Iris pigment epithelial cell (primary cell): ENCODE results near the gene DNAH3.
"Not testable (repeated sequence)": the region's sequence is repeated elsewhere in the genome, so short reads cannot be mapped to it uniquely, and the experiment has no call there.

Experiments used
- DNase-seq: peaks from one replicate; pipeline ENCODE4 v3.0.0-alpha.2; 2011; ENCODE audit warnings: low read depth

Gene DNAH3

DNA sequence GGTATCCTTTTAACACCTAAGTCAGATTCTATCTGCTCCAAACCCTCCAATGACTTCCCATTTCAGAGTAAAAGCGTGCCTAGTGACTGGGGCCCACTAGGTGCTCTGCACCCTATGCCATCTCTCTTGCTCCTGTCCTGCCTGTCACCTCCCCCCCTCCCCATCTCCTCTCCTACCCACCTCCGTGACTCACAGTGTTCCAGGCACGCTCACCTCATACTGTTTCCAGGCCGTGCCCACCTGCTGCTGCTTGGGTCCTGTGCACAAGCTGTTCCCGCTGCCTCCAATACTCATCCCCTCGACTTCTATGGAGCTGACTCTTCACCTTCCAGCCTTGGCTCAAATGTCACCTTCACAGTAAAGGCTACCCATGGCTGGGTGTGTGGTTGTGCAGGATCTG lies 21.7 kb downstream of the DNAH3 start:
- DNase-seq = no peak

DNA sequence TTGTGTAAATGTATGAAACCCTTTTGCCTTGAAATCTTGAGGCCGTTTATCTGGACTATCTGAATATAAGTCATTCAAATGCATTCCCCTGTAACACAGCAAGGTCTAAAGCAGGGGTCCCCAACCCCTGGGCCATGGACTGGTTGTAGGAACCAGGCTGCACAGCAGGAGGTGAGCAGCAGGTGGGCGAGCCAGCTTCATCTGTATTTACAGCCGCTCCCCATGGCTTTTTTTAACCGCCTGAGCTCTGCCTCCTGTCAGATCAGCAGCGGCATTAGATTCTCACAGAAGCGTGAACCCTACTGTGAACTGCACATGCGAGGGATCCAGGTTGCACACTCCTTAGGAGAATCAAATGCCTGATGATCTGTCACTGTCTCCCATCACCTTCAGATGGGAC lies 24.1 kb downstream of the DNAH3 start:
- no peak for DNase-seq

DNA sequence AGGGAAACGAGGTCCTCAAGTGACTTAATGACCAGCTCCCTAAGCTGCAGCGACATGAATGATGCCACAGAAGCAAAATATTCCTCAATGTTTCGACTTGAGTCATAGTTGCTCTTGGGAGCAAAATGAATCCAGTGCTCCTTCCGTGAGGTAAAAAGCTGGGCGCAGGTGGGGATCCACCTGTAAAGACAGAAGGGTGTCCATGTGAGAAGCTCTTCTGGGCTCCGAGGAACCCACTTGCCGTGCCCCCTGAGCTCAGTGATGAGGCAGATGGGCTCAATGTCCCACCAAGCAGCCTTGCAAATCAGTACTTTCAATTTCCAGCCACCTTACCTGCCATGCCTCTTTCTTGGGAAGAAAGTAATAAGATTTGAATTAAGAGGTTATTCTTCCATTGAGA lies 25.5 kb downstream of the DNAH3 start:
- no peak for DNase-seq

DNA sequence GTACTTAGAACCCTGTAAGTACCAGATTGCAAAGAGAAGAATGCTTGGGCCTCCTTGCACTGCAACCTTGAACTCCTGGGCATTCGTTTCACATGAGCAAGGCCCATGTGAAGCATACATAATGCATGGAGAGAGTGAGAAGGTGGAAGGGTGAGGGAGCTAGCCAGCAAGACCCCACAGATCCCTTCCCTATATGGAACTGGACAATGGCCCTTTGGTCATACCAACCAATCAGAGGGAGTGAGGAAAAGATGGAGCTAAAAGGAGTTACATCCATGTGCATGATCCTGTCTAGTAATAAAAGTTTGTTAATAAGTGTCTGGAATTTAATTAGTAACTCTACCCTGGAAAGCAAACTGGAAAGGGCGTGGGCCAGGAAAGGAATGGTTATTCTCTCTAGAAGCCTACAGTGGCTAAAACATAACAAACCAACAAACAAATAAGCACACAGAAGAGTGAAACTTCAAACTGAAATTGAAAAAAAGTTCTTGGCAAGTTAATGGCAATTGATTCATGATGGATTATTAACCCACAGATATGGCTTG lies 29.6 kb downstream of the DNAH3 start:
- DNase-seq = no peak

DNA sequence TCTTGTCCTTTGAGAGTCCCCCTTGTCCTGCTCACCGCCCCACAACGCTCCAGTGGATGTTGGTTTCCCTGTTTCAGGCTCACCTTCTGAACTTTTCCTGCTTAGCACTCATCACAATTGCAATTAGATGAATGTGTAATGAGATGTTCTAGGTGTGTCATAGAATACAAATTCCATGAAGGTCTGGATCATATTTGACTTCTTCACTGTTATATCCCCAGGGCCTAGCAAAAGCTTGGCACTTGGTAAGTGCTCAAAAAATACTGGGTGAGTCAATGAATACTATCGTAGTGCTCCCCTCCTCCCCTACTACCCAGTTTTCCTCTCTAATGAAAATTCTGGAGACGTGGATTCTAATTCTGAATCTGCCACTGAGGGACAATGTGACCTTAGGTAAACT lies 33.1 kb downstream of the DNAH3 start:
- DNase-seq = no peak

DNA sequence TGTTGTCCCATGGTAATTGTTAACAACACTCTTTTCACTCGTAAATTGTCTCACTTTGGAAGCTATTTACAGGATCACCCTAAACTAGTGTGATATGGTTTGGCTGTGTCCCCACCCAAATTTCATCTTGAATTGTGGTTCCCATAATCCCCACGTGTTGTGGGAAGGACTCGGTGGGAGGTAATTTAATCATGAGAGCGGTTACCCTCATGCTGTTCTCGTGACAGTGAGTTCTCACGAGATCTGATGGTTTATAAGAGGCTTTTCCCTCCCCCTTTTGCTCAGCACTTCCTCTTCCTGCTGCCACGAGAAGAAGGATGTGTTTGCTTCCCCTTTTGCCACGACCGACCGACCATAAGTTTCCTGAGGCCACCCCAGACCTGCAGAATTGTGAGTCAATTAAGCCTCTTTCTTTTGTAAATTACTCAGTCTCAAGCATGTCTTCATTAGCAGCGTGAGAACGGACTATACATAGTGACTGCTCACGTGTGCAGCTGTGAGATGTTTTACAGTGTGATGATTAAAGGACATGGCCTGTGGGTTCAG lies 34.4 kb downstream of the DNAH3 start:
- DNase-seq = peak; percentile 13

GRCh38 chr16:21115551-21115950 lies 35.1 kb downstream of the DNAH3 start:
- DNase-seq = not testable (repeated sequence)

GRCh38 chr16:21103941-21104860 lies 46.4 kb downstream of the DNAH3 start:
- peak; percentile 77 for DNase-seq

GRCh38 chr16:21101631-21102420 lies 48.8 kb downstream of the DNAH3 start:
- DNase-seq = peak; percentile 45

DNA sequence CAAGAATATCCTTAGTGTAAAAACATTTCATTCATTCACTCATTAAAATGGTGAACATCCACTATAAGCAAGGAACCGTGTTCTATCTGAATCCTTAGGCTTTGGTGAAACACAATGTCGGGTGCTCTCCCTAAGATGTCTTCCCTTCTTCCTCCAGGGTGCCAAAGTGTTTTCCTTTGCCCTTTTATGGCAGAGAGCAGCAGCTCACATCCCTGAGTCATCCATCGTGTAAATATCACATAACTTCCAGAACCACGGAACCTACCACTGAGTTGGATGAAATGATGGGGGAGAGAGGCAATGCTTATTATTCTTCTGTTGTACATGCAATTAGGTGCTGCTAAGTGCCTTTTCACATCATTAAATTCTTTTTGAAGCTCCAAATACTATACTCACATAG lies 50.2 kb downstream of the DNAH3 start:
- DNase-seq = peak; percentile 88

DNA sequence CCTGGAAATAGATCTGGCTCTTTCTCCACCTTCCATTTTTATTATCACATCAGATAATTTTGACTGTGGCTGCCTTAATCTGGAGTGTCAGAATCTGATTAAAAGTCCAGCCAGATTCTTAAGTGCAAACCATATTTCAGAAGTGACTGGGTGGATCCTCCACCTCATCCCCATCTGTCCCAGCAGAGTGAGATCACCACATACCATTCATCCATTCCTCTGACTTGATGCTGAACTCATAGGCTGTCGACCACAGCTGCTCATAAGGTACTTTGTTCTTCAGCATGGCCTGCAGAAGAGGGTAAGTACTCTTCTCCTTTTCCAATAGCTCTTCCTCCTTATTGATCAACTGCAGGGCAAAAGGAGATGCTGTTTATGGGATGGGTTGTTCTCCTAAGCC lies 53.5 kb downstream of the DNAH3 start:
- peak; percentile 77 for DNase-seq

- not testable (repeated sequence) for DNase-seq
Measured at GRCh38 chr16:21094719-21095118, 55.9 kb downstream of the DNAH3 start.

- no peak for DNase-seq
Measured at GRCh38 chr16:21092951-21093350, 57.7 kb downstream of the DNAH3 start.

DNA sequence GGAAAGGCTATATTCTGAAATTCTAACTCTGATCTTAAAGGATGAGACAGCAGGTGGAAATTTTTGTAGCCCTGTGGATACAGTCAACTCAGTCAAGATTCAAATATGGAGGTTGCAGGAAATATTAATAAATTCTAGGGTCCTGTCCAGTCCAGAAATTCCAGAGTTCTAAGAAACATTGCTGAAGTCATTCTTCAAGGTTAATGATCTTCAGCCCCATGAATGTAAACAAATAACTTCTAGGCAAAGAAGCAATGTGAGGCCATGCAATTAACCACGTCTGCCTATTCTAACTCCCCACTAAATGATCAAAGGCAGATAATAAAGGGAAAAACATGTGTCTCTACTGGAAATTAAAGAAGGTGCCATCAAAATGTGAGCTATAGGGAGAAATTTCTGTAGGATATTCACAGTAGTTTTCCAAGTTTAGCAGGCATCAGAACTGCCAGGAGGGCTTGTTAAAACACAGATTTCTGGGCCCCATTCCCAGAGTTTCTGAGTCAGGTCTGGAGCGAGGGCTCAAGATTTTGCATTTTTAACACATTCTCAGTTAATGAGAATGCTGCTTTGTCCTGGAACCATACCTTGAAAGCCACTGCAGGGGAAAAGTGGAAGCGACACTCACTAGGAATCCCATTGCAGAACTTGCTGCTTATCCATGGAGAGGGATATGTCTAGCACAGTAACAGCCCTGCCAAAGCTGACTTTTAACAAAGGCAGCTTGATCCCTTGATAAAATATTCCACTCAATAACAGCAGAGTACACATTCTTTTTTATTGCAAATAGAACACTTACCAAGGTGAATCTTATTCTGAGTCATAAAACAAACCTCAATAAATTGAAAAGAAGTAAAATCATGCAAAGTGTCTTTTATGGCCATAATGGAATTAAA lies 61.8 kb downstream of the DNAH3 start:
- peak; percentile 48 for DNase-seq

- no peak for DNase-seq
Measured at GRCh38 chr16:21088143-21088542, 62.5 kb downstream of the DNAH3 start.

DNA sequence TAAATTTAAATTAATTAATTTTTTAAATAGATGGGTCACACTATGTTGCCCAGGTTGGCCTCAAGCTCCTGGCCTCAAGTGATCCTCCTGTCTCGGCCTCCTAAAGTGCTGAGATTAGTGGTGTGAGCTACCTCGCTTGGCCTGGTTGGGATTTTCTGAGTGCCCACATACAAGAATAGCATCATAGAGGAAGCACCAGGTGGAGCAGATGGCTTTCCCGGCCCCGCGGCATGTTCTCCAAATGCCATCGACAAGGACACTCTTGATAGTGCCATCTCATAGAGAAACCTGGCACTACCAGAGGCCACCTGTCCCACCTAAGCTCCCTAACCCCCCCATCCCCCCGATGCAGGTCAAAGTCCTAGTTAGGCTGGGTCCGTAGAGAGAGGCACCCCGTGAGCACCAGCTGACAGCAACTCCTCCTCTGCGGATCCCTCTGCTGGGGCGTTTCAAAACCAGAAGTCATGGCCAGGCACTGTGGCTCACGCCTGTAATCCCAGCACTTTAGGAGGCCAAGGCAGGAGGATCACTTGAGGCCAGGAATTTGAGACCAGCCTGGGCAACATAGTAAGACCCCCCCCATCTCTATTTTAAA lies 65.9 kb downstream of the DNAH3 start:
- no peak for DNase-seq

DNA sequence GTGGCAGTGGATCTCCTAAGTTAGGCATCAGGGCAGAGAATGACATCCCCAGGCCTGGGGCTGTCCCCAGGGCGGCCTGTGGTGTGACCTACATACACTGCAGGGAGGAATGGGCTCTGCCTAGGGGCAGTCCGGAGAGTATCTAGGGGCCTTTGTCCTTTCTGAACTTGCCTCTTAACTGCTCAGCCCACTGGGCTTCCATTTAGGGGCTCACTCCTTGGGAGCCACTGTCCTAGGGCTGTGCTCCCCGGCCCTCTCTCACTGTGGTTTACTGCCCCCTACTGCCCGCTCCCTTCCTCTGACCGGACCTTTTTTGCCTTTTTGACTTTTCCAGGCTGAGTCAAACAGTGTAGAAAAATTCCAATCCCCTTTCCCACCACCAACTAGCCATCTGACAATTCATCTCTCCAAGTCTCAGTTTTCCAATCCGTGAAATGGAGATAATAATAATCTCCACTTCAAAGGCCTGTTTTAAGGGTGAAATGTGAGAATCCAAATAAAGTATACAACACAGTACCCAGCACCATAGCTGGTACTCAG lies 66.8 kb downstream of the DNAH3 start:
- DNase-seq = peak; percentile 53

- DNase-seq = no peak
Measured at GRCh38 chr16:21081329-21081728, 69.3 kb downstream of the DNAH3 start.

- no peak for DNase-seq
Measured at GRCh38 chr16:21078563-21078962, 72.1 kb downstream of the DNAH3 start.

- DNase-seq = no peak
Measured at GRCh38 chr16:21076186-21076883, 74.3 kb downstream of the DNAH3 start.
